Muscle of back (tissue), 11 donors: ENCODE results near the gene HOXB7. TPM values are rescaled to one million over a fixed set of nuclear protein-coding genes. Genes with fewer than 3 reads are reported as not detected.

Experiments
- DNase-seq, 3 donors: peaks; one replicate each; pipeline versions ENCODE4 v3.0.0 to v3.0.0-alpha.2; 2013
- polyA plus RNA-seq, 10 donors: library from polyadenylated mRNA; unstranded; fragments of 120-200 nt; gene quantifications; one replicate each; pipeline ENCODE4 v1.2.1, GENCODE V29; 2013; ENCODE audit not compliant: insufficient read length in 10 of 10

Gene HOXB7
- polyA plus RNA-seq, 10 donors: 3.9 to 10.1 (median 6.8) TPM

DNA sequence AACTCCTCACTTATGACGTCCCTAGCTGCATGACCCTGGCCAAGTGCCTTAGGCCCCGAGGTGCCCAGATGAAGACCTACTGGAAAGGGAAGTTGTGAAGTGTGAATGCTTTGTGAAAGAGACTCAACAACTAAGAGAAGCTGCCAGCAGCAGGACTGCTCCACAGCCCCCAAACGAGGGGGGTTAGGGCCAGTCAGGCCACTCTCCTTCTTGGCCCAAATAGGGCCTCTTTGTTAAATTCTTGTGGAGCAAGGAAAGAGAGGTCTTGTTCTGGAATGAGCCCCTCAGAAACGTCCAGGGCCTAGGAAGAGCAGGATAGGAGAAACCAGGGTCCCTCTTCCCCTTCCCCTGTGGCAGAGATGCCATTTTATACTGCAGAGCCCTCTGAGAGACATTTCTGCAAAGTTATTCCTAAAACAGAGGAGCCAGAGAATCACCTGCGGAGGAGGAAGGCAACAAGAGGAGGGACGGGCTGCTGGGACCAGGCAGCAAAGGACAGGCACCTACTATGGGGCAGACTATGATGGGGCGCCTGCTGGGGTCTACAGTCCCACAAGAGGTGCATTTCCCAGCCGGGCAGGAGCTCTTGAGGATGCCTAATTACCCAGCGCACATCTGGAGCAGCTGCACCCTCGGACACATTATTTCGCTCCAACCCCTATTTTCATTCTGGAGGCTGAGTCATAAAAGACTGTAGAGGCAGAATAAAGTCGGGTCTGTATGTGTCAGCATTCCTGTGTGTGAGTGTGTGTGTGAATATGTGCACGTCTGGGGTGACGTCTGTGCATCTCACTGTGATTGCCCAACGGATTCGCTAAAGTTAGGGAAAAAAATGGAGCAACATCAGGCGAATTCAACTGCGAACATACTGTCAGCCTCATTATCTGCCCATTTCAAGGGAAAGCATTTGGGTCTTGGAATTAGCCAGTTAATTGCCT is 26.8 kb upstream of the HOXB7 start:
- peak in 1 of 3 donors; percentile 80 for DNase-seq

DNA sequence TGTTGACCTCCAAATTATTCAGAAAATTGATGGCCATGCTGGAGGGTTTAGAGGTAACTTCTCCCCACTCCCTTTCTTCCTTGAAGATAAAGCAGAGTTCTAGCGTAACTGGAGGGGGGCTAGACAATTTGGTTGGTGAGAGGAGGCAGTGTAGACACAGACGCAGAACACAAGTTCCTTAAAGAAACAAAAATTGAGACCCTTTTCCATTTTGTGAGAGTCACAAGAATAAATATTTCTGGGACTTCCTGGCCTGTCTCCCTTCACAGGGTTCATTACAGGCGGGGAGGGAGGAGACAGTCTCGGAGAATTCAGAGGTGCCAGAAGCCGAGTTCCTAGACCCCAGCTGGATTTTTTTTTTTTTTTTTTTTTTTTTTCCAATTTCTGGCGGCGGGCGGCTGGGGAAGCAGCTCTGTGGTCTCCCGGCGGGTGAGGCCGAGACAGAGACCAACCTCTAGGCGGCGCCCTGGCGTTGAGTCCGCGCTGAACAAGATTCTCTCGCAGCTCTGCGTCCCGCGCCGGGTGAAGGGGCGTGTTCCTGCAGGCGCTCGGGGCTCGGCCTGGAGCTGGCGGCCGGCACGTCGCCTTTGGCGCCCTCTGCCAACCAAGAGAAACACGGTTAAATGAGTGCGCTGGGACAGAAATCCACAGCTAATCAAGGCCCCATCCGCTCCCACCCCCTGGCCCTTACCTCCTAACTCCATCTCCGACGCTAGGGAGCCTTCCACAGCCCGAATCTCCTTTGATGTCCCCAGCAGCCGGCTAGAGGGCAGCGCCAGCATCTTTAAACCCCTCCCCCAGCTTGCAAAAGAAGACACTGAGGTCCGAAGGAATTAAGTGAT is 25.6 kb upstream of the HOXB7 start:
- DNase-seq: peak; percentile 46 to 77 (median 64)

DNA sequence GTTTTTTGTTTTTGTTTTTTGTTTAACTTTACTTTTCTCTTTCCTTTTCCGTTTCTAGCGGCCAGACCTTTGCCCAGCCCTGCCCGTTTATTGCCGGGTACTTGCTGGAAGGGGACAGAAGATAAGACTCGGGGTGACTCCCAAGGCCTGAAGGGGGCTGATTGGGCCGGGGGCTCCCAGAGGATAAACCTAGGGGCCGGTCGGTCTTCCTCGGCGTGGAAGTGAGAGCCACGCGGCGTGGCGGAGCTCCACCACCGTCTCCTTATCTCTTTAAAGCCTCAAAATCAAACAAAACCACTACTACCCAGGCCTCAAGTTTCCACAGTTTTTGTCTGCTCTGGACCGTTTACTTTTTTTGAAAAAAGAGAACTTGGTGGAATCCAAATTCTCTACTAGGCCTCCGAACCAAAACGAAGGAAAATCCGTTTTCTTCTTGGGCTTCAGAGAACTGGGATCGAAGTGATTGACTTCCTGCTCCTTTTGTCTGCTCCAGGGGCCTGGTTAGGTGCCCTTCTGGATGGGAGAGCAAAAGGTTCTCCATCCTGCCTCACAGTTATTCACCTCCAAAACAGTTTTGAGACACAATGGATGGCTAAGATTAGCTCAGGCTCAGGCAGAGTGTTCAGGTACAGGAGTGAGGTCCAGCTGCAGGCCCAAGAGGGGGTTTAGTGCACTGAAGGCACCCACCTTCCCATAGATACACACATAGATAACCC is 23.8 kb upstream of the HOXB7 start:
- DNase-seq: peak in 1 of 3 donors; percentile 9

DNA sequence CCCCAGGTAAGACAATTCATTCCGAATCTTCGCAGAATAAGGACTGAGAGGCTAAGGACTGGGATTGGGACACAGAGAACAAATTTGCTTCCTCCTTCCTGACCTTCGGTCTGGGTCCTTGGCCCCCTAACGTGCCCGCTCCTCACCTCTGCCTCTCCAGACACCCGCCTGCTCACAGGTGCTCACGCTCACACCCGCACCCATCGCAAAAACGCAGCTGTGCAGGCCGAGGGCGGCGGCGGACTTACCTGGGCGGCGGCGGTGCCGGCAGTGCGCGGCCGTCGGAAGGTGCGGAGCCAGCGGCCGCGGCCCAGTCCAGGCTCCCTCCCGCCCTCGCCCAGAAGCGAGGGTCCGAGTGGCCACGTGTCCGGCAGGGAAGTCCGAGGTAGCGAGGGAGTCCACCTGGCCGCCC is 22.5 kb upstream of the HOXB7 start:
- no peak for DNase-seq

DNA sequence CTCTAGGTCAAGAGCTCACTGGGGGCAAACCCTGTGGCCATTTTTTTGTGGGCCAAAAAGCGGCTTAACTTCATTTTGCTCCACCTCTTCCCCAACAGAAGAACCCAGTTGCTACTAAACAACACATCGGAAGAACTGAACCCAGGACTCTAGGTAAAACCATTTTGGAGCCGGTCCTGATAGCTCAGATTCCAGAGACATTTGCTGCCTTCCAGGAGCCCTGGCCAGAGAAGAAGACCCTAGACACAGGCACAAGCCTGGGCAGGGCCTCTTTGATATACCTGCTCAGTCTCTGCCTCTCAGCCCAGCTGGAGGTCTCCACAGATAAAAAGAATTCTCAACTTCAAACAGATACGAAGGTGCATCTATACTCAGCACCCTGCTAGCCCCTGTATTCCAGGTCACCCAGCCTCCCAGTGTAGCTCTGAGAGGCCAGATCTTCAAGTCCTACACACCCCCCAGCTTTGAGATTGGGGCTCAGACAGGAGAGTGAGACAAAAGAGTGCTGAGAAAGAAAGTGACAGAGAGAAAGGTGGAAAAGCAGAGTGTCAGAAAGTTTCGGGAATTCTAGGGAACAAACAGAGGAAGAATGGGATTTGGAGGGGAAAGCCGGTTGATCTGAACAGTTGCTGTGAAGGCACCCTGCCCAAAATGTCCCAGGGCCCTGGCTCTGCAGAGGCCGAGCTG is 21.9 kb upstream of the HOXB7 start:
- DNase-seq: no peak

DNA sequence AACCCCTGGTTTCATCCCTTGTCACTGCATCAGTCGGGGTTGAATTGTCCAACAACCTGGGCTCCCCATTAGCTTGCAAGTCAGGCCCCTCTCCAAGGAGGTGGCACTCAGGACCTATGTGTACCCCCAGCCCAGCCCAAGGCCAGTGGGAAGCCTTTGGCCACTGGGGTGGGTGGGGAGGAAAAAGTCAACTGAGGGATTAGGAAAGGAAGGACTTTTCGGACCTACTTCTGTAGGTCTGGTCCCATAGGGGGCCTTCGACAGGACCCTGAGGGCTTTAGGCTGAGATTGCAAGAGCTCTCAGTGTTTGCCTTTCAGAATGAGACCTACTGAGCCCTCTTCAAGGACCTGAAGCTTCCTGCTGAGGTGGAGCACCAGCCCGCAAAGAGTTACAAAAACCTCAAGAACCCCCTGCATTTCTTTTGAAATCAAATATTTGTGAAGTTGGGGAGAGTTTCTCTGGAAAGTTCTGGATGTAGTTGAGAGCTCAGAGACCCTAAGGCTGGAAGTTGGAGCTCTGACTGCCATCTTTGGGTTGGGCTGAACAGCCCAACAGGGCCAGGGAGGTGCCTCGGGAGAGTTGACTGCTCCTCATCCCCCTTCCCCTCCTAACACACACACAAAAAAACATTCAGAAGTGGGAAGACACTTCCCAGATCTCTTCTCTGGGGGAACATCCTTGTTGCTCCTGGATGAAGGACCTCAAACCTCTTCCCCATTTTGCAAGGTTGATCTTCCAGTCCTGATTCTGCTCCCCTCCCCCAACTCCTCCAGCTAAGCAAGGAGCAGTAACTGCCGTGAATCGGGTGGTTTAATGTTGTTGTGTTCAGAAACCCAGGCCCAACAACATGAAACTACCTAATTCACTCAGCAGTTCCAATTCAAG is 21.1 kb upstream of the HOXB7 start:
- no peak for DNase-seq

DNA sequence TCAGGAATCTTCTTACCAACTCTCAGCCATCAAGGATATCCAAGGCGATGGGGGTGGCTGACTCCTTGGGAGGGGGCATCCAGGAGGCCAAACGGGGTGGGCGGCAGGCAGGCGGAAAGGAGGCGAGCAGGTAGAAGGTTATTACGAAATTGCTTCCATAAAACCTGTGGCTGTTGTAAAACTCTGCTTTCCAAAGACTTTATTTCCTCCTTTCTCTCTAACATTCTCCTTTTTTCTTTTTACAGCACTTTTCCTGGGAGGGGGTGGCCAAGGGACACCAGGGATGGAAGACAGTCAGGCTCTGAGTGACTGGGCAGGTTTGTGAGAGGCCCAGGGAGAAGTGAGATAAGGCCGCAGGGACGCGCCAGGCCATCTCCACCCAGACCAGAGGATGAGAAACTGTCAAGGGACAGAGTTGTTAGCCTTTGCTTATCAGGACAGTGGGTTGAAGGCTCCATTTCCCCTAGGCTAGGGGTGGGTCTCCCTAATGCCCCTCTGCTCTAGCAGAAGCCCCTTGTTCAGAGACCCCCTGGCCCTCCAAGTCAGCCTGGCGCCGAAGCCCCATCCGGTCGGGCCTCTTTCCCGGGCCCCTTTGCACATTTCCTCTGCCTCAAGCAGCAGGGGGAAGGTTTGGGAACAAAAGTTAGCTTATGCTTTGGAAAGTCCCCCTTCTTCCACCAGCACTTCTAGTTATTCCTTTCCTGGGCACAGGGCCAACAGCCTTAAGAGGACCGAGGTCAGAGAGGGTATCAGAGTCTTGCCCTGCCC is 20.3 kb upstream of the HOXB7 start:
- no peak for DNase-seq

DNA sequence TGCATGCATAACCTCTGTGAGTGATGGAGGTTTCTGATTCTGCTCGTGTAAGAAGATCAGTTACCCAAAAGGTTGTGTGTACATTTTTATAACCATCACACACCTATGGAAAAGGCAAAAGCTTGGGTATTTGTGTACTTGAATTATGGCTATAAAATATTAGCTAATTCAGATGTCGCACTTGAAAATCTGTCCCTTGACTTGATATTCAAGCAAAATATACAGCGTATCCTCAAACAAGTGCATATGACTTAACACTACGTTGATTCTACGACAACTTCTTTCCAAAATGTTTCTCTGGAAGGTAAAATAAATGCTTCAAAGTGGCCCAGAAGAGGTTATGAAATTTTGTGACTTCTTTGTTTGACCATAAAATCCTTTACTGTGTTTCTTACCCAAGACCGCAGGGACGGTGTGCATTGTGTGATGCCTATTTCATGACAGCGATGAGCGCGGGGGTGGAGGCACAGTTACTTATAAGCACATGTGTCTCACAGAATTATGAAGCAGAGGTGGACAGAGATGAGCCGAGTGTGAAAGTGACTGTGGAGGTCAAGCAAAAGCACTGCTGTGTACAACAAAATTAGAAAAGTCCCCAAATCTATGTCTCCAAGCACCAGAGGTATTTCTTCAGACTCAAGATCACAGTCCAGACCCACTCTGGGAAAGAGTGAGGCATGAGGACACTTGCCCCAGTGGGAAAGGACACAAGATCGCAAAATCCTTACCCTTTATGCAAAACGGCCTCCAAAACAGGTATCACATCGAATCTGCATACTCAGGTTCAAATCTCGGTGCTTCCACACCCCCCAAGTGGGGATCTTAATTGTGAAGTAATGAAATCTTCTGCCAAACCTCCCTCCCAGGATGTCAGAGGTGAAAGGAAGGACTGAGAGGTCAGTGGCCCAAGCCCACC is 19.4 kb upstream of the HOXB7 start:
- no peak for DNase-seq

DNA sequence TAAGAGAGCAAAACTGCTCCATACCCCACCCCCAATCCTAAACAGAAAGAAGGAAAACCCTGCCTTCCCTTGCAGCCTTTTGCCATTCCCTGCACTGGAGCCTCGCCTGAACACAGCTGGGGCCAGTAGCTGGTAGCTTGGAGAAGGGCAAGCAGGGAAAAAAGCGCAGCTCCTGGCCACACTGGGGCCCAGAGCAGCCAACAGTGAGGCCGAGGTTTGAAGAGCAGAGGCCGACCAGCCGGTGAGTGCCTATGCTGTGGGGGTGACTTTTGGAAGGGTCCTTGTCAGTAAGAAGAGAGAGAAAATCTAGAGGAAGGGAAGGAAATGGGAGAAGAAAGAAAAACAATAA is 18.6 kb upstream of the HOXB7 start:
- DNase-seq: no peak

DNA sequence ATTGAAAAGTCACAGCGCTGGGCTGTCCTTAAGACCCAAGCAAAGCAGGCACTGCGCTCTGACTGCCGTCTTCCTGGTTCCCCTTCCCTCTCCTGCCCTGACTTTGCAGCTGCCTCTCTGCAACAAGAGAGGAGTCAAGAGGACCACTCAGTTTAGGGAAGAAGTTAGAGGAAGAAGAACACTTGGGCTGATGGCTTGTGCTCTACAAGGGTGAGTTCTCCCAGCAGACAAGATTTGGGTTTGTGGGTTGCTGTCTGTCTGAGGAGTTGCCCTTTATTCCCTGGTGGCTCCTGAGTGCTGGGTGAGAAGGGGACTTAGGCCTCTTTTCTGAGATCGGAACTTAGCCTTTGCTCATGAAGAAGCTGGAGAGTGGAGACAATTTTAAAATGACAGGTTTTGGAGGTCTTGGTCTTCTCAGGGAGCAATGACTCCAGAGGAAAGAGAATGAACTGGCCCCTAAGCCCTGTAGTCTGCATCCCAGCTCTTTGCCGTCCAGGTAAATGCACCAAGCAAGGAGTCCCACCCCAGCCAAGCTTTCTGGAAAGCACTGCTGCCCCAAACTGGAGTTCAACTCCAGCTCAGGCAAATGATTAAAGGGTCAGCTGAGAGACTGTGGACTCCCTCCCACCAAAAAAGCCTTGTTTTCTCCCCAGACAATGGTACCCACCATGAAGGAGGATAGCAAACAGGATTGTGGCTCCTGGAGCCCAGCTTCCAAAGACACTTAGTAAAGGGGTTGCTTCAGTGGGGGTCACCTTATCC is 18.0 kb upstream of the HOXB7 start:
- no peak for DNase-seq

DNA sequence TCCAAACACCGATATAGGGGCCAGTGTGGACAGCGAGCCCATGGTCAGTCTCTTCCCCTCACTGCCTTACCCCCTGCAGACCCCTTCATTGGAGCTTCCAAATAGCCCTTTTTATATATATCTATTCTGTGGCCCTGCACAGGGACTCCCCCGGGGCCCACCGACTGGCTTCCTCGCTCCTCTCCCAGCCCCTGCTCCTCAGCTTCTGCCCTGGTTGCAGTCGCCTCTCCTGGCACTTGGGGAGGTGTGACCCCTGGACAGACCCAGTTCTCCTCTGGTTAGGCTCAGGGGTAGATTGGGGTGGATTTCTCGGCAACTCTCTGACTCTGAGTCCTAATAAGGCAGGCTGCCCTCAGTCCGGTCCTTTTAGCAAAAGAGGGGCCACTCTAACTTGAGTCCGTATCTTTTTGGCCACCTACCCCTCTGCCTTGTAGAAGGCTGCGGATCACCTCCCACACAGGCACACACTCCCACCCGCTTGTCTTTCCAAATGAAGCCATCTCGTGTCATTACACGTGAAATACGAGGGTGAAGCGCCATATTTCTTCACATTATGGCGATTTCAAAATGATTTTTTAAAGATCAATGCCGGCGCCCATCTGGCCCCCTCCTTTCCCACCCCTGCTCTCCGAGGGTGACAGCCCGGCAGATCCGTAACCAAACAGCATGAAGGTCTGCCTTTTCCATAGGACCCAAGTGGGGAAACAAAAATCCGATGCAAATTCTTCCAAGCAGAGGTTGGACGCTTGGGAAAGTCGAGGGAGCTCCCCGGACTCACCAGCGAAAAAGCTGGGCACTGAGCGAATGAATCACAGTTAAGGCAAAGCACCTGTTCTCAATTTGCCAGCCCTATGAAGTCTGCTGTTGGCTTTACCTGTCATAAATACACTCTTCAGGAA is 17.1 kb upstream of the HOXB7 start:
- DNase-seq: no peak

DNA sequence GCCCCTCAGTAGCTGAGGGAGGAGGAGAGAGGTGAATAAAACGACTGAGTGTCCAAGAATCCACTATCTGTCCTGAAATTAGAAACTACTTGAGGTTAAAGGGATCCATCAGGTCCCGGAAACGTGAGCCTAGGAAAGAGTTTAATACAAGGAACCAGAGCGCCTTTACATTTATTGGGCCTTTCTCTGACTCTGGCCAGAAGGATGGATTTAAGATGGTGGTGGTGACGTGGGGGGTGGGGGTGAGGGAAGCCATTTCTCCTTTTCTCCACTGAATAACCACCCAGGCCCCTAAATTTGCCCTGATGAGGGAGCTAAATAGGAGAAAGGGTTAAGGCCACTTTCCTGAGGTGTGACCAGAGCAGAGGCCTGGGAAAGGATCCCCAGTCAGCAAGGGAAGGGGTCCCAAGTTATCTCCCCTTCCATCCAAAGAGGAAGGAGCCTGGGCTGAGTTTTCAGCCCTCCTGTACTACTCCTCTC is 16.3 kb upstream of the HOXB7 start:
- no peak for DNase-seq

DNA sequence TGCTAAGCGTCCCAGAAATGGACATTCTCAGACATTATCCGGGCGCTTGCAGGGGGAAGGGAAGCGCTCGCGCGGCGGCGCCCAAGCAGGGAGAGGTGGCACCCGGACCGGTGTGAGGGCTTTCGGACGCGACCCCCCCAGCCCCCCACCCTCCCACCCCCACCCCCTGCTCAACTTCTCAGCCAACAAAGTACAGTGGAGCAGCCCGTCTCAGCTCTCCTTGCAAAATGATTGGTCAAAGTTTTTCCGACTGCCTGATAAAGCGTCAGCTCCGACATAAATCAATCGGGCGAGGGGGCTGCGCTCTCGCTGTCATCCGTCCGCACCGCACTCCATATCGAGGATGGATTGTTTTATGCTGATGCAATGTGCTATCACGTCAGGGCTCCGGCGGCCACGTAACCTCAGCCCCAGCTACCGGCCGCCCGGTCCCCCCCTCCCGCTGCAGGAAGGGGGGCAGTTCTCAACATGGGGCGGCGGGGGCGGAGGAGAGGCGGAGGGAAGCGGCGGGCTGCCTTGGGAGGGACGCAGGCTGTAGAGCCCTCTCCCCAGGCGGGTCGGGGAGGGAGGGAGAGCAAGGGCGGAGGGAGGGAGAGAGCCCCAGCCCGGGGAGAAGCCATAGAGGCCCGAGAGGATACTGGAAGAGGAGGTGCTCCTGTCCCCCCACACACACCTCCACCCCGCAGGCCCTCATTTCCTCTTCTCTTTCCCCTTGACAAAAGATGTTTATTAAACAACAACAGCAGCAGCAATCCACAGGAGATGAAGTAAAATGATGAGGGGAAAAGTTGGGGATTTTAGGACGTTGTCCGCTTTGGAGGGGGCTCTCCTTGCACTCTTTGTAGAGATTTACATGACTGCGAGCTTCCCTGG is 15.7 kb upstream of the HOXB7 start, which contains the start of gene HOXB9:
TSS of gene HOXB9 (minus strand) at position 114 of the 873 bp plus-strand sequence. CDS start at position 25, 89 bp downstream.
- DNase-seq: no peak

DNA sequence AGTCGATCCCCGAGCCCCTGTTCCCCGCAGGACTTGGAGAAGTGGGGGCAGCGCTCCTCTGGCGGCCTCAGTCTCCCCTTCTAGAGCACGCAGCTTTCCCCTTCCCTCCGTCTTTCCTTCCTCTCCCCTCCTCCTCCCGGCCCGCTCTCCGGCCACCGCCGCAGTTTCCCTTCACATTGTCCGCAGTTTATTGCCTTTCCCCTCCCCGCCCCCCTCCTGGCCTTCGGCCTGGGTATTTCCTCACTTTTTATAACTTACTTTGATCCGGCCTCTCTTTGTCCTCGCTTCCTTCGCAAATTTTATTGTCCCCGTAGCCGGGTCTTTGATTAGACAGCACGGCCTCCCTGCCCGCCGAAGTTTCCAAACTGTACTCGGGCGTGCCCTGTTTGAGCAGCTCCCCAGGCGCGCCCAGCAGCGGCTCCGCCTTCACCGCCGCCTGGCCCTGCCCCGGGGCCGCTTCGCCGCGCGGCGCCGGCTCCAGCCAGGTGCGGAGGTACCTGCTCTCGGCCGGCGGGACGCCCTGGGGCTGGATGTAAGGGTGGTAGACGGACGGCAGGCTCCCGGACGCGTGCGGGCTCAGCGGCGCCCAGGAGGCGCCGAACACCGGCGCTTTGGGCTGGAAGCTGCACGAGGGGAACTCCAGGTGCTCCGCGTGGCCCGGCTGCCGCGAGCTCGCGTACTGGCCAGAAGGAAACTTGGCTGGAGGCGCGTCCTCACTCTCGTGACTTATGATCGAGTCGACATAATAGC is 14.9 kb upstream of the HOXB7 start:
- peak in 1 of 3 donors; percentile 62 for DNase-seq
